ENCODE results near the gene KBTBD3. TPM values are rescaled to one million over a fixed set of nuclear protein-coding genes. Genes with fewer than 3 reads are reported as not detected.
"Not testable (repeated sequence)": the region's sequence is repeated elsewhere in the genome, so short reads cannot be mapped to it uniquely, and the experiment has no call there.

KBTBD3 gene
- polyA plus RNA-seq, 12 donors: 2.8 to 7.8 (median 5.5) TPM; not detected in 1

DNA sequence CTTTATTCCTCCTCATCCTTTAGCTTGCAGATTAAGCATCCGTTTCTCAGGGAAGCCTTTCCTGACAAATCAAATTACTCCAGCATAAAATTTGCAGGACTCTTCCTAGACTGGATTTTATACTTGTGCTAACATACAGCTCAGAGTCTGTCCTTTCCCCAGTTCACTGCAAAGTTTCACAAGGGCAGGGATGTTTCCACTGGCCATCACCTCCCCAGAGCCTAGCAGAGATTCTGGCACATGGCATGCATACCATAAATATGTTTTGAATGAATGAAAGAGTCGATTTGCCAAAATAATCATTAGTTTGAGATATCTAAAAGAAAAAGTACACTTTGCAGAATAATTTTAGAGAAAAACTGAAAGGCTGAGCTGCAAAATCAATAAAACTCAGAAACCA lies 65.7 kb downstream of the KBTBD3 start:
- DNase-seq: no peak

DNA sequence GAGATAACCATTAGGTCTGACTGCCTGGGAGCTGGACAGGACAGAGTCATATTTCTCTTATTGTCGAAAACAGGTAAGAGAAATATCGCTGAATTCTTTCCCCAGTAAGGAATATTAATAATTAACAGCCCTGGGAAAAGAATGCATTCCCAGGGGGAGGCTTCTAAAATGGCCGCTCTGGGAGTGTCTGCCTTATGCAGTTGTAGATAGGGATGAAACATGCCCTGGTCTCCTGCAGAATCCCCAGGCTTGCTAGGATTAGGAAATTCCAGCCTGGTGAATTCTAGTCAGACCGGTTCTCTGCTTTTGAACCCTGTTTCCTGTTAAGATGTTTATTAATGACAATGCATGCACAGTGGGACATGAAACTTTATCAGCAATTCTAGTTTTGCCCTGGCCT lies 74.1 kb downstream of the KBTBD3 start:
- not testable (repeated sequence) for DNase-seq

GRCh38 chr11:106001304-106002012 lies 75.7 kb downstream of the KBTBD3 start:
- DNase-seq: no peak

Other genes starting within 250 kb of the KBTBD3 start
- 10 to 100 TPM in 11 of 12 donors, not detected in 1; 15.0 to 33.8 (median 18.8) TPM for gene MSANTD4, start 55.1 kb downstream of the KBTBD3 start, polyA plus RNA-seq (ENCODE audit: insufficient read length in 12 of 12)
- gene AASDHPPT, start 315 bp upstream of the KBTBD3 start, polyA plus RNA-seq (ENCODE audit: insufficient read length in 12 of 12): 10 to 100 TPM in 11 of 12 donors, not detected in 1; 38.9 to 76.7 (median 63.9) TPM

Data from muscle of arm (tissue), 12 donors.